T-helper 1 cell treated with Interleukin-12 subunit alpha and Interleukin-12 subunit beta and Interleukin-4 antibody, amounts not matched to agents 30 μg/mL and 1 μg/mL, for 36 hours (primary cell): Measurements from ENCODE around the gene ANKRD16.
A peak's percentile ranks its signal among the peaks of the same experiment; 100 is the strongest.
"Not testable (repeated sequence)": the region's sequence is repeated elsewhere in the genome, so short reads cannot be mapped to it uniquely, and the experiment has no call there.

Experiments
- H3K27ac Mint-ChIP-seq: one replicate; pipeline ENCODE4 v1.8.0; 2021; ENCODE audit warnings: mild to moderate bottlenecking, mixed read lengths
- H3K27me3 Mint-ChIP-seq: one replicate; pipeline ENCODE4 v1.8.0; 2021; ENCODE audit warnings: low read depth, mixed read lengths
- H3K36me3 Mint-ChIP-seq: one replicate; pipeline ENCODE4 v1.8.0; 2021; ENCODE audit warnings: low read depth, mixed read lengths
- H3K4me1 Mint-ChIP-seq: one replicate; pipeline ENCODE4 v1.8.0; 2021; ENCODE audit warnings: low read depth, mixed read lengths
- H3K4me3 Mint-ChIP-seq: one replicate; pipeline ENCODE4 v1.8.0; 2021; ENCODE audit warnings: mild to moderate bottlenecking, moderate library complexity, mixed read lengths
- H3K9me3 Mint-ChIP-seq: one replicate; pipeline ENCODE4 v1.8.0; 2021; ENCODE audit warnings: mixed read lengths

Gene ANKRD16

GRCh38 chr10:5876181-5876768 lies 13.4 kb downstream of the ANKRD16 start:
- peaks cover 7% of the 10 kb centered on the region for H3K36me3 Mint-ChIP-seq
- no peaks in the 10 kb centered on the region for H3K9me3 Mint-ChIP-seq
- H3K27me3 Mint-ChIP-seq, result no peaks in the 10 kb centered on the region
- H3K4me3 Mint-ChIP-seq, result no peak overlapping the region
- no peak overlapping the region for H3K27ac Mint-ChIP-seq
- H3K4me1 Mint-ChIP-seq, result peaks cover 5% of the 10 kb centered on the region

GRCh38 chr10:5873515-5873995 lies 16.1 kb downstream of the ANKRD16 start:
- peak overlapping the region; percentile 16 for H3K27ac Mint-ChIP-seq
- H3K4me1 Mint-ChIP-seq, result peaks cover 5% of the 10 kb centered on the region
- H3K4me3 Mint-ChIP-seq, result peak overlapping the region; percentile 59
- H3K9me3 Mint-ChIP-seq, result peaks cover 6% of the 10 kb centered on the region
- peaks cover 5% of the 10 kb centered on the region for H3K36me3 Mint-ChIP-seq
- H3K27me3 Mint-ChIP-seq, result no peaks in the 10 kb centered on the region

DNA sequence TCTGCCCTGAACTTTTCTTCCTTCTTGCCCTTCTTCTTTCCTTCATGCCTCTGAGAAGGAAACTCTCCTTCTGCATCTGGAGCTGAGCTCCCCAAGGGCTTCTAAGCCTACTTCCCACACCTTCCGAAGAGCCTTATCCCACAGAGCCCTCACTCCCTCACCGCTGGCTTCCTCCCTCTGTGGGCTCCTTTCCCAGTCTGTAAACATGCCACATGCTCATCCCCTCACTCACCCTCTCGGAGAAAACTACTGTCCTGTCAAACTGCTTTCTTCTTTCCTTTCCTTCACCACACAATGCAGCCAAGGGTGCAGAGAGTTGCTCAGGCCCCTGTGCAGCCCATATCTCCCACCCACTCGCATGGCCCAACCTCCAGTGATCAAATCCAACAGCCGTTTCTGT lies 18.1 kb downstream of the ANKRD16 start:
- H3K36me3 Mint-ChIP-seq, result peaks cover 5% of the 10 kb centered on the region
- no peak overlapping the region for H3K27ac Mint-ChIP-seq

GRCh38 chr10:5869156-5869555 lies 20.5 kb downstream of the ANKRD16 start:
- Mint-ChIP-seq H3K9me3 (peaks cover 13% of the 10 kb centered on the region), H3K27me3 (no peaks in the 10 kb centered on the region), H3K4me3 (no peak overlapping the region), H3K36me3 (peaks cover 5% of the 10 kb centered on the region), H3K27ac (no peak overlapping the region), H3K4me1 (peaks cover 11% of the 10 kb centered on the region)

More for the DNA sequence above, 18.1 kb downstream of the ANKRD16 start:
- peaks cover 13% of the 10 kb centered on the region for H3K9me3 Mint-ChIP-seq
- H3K27me3 Mint-ChIP-seq, result no peaks in the 10 kb centered on the region
- no peak overlapping the region for H3K4me3 Mint-ChIP-seq
- peaks cover 7% of the 10 kb centered on the region for H3K4me1 Mint-ChIP-seq

- H3K27me3 Mint-ChIP-seq, H3K4me1 Mint-ChIP-seq, H3K4me3 Mint-ChIP-seq, H3K27ac Mint-ChIP-seq, H3K36me3 Mint-ChIP-seq: not testable (repeated sequence)
- H3K9me3 Mint-ChIP-seq, result peaks cover 13% of the 10 kb centered on the region
Measured at GRCh38 chr10:5868383-5868782, 21.3 kb downstream of the ANKRD16 start.

GRCh38 chr10:5867091-5867615 lies 22.5 kb downstream of the ANKRD16 start:
- H3K4me1 Mint-ChIP-seq, H3K27me3 Mint-ChIP-seq, H3K36me3 Mint-ChIP-seq, H3K4me3 Mint-ChIP-seq, H3K27ac Mint-ChIP-seq: not testable (repeated sequence)
- H3K9me3 Mint-ChIP-seq, result peaks cover 13% of the 10 kb centered on the region

DNA sequence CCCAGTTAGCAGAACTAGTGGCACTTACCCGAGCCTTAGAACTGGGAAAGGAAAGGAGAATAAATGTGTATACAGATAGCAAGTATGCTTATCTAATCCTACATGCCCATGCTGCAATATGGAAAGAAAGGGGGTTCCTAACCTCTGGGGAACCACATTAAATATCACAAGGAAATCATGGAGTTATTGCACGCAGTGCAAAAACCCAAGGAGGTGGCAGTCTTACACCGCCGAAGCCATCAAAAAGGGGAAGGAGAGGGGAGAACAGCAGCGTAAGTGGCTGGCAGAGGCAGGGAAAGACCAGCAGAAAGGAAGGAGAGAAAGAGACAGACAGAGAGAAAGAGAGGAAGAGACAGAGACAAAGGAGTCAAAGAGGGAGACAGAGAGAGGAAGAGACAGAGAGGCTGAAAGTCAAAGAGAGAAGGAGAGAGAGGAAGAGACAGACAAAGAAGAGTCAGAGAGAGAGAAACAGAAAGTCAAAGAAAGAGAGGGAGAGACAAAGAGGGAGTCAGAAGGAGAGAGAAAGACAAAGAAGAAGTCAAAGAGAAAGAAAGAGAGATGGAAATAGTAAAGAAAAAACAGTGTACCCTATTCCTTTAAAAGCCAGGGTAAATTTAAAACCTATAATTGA lies 23.1 kb downstream of the ANKRD16 start:
- not testable (repeated sequence) for H3K27ac Mint-ChIP-seq, H3K36me3 Mint-ChIP-seq, H3K27me3 Mint-ChIP-seq, H3K4me1 Mint-ChIP-seq
- H3K9me3 Mint-ChIP-seq, result peaks cover 13% of the 10 kb centered on the region
- peak overlapping the region; percentile 3 for H3K4me3 Mint-ChIP-seq

- not testable (repeated sequence) for H3K4me3 Mint-ChIP-seq, H3K27ac Mint-ChIP-seq, H3K4me1 Mint-ChIP-seq, H3K27me3 Mint-ChIP-seq, H3K36me3 Mint-ChIP-seq, H3K9me3 Mint-ChIP-seq
Measured at GRCh38 chr10:5862981-5863685, 26.6 kb downstream of the ANKRD16 start.

DNA sequence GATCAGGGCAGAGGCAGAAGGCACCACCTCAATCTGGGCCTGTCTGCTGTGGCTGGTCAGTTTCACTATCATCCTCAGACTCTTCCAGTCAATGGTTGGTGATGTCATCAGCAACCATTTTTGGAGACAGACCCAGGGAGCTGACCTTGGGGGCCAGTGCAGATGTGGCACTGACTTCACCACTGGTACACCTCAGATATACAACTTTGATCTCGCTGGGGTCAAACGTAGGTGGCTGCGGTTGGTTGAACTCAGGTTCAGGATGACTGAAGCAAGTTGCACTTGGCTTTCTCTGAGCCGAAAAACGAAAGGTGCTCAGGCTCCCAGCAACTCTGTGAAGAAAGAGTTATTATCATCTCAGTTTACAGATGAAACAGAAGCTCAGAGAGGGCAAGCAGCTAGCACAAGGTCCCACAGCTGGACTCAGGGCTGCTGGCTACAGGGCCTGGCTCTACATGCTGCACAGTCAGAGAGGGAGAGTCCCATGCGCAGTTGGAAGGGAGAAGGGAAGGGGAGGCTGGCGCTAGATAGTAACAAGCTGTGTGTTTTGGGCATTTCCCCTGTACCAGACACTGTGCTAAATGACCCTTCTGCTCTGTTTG lies 27.2 kb downstream of the ANKRD16 start:
- no peaks in the 10 kb centered on the region for H3K36me3 Mint-ChIP-seq
- no peaks in the 10 kb centered on the region for H3K9me3 Mint-ChIP-seq
- no peak overlapping the region for H3K4me3 Mint-ChIP-seq
- H3K4me1 Mint-ChIP-seq, result peaks cover 6% of the 10 kb centered on the region
- no peaks in the 10 kb centered on the region for H3K27me3 Mint-ChIP-seq
- no peak overlapping the region for H3K27ac Mint-ChIP-seq

GRCh38 chr10:5860066-5860465 lies 29.6 kb downstream of the ANKRD16 start:
- H3K27me3 Mint-ChIP-seq, result no peaks in the 10 kb centered on the region
- no peaks in the 10 kb centered on the region for H3K9me3 Mint-ChIP-seq
- H3K27ac Mint-ChIP-seq, result no peak overlapping the region
- H3K36me3 Mint-ChIP-seq, result no peaks in the 10 kb centered on the region
- H3K4me1 Mint-ChIP-seq, result no peaks in the 10 kb centered on the region
- H3K4me3 Mint-ChIP-seq, result no peak overlapping the region

DNA sequence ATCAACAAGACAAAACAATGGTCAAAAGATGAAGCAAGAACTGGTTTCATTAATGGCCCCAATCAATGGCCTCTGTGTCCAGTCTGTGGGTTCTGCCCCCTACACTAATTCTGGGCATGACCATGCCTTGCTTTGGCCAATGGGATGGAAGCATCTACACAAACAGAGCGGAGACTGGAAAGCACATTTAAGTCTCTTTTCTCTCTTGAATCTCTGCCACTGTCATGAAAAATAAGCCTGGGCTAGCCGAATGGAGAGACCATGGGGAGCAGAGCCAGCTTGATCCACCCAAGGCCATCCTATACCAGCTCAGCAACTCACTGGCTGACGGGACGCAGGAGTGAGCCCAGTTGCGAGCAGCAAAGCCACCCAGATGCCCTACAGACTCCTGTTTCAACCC lies 30.9 kb downstream of the ANKRD16 start:
- Mint-ChIP-seq H3K27ac (no peak overlapping the region), H3K4me3 (no peak overlapping the region), H3K27me3 (no peaks in the 10 kb centered on the region), H3K4me1 (no peaks in the 10 kb centered on the region), H3K36me3 (no peaks in the 10 kb centered on the region), H3K9me3 (no peaks in the 10 kb centered on the region)

- H3K27ac Mint-ChIP-seq, result no peak overlapping the region
Measured at GRCh38 chr10:5856701-5857004, 33.0 kb downstream of the ANKRD16 start.

DNA sequence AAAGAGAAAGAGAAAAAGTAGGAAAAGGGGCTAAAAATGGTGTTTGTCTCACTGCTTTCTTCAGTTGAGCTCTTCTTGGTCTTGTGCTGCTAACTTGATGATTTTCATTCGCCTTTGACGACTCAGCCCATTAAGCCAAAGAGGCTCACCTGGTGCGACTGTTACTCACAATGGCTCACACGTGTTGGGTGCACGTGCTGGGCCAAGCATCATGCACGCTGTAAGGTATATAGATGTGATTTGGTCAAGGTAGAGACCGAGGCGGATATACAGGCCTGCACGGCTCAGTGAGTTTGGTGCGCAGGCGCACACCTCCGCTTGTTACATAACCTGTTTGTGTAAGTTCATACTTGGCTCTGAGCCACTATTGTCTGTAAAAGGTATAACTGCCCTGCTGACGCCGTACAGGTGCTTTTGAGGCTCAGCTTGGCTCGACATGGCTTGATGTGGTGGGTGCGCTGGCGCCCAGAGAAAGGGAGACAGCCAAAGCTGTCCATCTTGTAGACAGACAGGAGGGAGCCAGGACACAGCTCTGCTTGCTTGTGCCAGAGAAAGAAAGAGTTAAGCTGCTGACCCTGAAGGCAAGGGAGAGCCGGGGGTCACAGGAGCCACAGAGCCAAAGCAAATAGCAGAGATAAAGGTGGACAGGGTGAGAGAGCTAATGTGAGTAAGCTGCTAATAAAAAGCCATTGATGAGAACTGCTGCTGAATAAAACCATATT lies 33.6 kb downstream of the ANKRD16 start:
- Mint-ChIP-seq H3K4me3 (no peak overlapping the region), H3K27ac (no peak overlapping the region), H3K27me3 (no peaks in the 10 kb centered on the region), H3K9me3 (no peaks in the 10 kb centered on the region), H3K4me1 (peaks cover 3% of the 10 kb centered on the region), H3K36me3 (no peaks in the 10 kb centered on the region)

More at GRCh38 chr10:5856701-5857004, 33.0 kb downstream of the ANKRD16 start:
- Mint-ChIP-seq H3K27me3 (no peaks in the 10 kb centered on the region), H3K36me3 (no peaks in the 10 kb centered on the region), H3K4me1 (peaks cover 3% of the 10 kb centered on the region), H3K9me3 (no peaks in the 10 kb centered on the region), H3K4me3 (no peak overlapping the region)

- no peaks in the 10 kb centered on the region for H3K9me3 Mint-ChIP-seq
Measured at GRCh38 chr10:5854131-5854475, 35.6 kb downstream of the ANKRD16 start.

More at GRCh38 chr10:5854131-5854475, 35.6 kb downstream of the ANKRD16 start:
- Mint-ChIP-seq H3K27me3 (no peaks in the 10 kb centered on the region), H3K27ac (no peak overlapping the region), H3K4me1 (peaks cover 3% of the 10 kb centered on the region), H3K36me3 (no peaks in the 10 kb centered on the region), H3K4me3 (no peak overlapping the region)
